GM10248 (cell line): ENCODE measurements around the gene CREM.

Experiments
- CTCF ChIA-PET: fragments of 300-600 bp; sonication (Branson Sonifier 250); formaldehyde crosslinking; extraction: SDS; loops from one replicate; lab custom pipeline; 2021; ENCODE audit warnings: antibody characterized with exemption; lab: Yijun Ruan, JAX
- POLR2A ChIA-PET: fragments of 350-650 bp; sonication (Branson Sonifier 250); formaldehyde crosslinking; extraction: SDS; loops from one replicate; lab custom pipeline; 2020; ENCODE audit warnings: antibody characterized with exemption; lab: Yijun Ruan, JAX
- DNase-seq: peaks from one replicate; pipeline ENCODE4 v3.0.0; 2012; ENCODE audit errors: extremely low spot score
- TF ChIP-seq, protein P1 (sequence below): IDR thresholded peaks from 2 replicates; pipeline ENCODE4 v1.5.1; 2012; ENCODE audit warnings: mild to moderate bottlenecking, low read depth; ENCODE audit errors: extremely low read depth, missing control alignments, control extremely low read depth

CREM gene

DNA sequence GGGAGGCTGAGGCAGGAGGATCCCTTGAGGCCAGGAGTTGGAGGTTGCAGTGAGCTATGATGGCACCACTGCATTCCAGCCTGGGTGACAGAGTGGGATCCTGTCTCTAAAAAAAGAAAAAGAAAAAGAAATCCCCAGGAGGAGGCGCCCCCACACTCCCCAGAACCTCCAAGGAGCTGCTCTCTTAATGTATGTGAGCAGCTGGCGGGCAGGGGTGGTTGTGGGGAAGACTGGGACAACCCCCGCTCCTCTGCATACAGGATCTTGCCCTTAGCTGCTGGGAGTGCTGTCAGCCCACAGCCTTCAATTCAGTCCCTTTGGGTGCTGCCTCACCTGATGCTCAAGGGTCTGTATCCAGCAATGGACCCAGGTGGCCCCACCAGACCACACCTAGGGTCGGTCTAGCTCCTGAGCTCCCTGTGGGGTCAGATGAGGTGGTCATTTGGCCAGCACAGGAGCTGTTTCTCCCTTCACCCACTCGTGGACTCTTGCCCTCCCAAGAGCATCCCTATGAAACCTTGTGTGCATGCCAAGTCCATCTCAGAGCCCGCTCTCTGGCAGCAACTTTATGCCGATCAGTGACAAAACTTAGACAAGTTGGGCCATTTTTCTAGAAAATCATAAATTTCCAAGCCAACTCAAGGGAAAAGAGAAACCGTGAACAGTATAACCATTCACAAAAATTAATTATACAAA, 97.5 kb downstream of the CREM start:
- CTCF ChIA-PET, result interaction anchor here (0.6 to 1.8 kb wide), 9 partner anchors 8 to 229 kb away, joined by 3 to 8 read pairs (median 4); no protein-coding TSS in a partner anchor
- POLR2A ChIA-PET, result no interaction called here
- TF ChIP-seq, protein P1, sequence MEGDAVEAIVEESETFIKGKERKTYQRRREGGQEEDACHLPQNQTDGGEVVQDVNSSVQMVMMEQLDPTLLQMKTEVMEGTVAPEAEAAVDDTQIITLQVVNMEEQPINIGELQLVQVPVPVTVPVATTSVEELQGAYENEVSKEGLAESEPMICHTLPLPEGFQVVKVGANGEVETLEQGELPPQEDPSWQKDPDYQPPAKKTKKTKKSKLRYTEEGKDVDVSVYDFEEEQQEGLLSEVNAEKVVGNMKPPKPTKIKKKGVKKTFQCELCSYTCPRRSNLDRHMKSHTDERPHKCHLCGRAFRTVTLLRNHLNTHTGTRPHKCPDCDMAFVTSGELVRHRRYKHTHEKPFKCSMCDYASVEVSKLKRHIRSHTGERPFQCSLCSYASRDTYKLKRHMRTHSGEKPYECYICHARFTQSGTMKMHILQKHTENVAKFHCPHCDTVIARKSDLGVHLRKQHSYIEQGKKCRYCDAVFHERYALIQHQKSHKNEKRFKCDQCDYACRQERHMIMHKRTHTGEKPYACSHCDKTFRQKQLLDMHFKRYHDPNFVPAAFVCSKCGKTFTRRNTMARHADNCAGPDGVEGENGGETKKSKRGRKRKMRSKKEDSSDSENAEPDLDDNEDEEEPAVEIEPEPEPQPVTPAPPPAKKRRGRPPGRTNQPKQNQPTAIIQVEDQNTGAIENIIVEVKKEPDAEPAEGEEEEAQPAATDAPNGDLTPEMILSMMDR, result no peak
- no peak for DNase-seq

DNA sequence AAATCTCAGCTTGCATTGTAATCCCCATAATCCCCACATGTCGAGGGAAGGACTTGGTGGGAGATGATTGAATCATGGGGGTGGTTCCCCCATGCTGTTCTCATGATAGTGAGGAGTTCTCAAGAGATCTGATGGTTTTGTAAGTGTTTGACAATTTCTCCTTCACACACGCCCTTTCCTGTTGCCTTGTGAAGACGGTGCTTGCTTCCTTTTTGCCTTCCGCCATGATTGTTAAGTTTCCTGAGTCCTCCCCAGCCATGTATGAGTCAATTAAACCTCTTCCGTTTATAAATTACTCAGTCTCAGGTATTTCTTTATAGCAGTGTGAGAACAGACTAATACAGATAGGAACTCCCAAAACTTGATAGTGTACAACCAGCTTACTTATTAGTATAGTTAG, 98.6 kb downstream of the CREM start:
- TF ChIP-seq, protein P1, result no peak
- ChIA-PET POLR2A (no interaction called here), CTCF (interaction anchor here (0.7 to 1.8 kb wide), 7 partner anchors 9 to 230 kb away, joined by 3 to 8 read pairs (median 5); no protein-coding TSS in a partner anchor)
- DNase-seq, result no peak

DNA sequence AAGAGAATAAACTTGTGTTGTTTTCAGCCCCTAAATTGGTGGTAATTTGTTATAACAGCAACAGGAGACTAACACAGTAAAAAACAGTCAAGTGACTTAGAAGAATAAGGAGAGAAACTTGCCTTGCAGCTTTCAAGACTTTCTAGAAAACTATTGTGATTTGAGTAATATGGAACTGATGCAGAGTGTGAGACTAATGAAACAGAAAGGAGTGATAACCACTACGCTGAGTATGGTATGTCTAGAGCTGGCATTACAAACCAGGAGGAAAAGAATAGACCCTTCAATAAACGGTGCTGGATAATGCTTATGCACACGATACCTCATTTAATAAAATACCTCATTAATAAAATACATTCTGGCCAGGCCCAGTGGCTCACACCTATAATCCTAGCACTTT, 99.9 kb downstream of the CREM start:
- ChIA-PET CTCF (interaction anchor here (0.8 to 1.6 kb wide), 3 partner anchors 10 to 38 kb away, joined by 3 to 4 read pairs (median 4); no protein-coding TSS in a partner anchor), POLR2A (no interaction called here)
- no peak for DNase-seq
- TF ChIP-seq, protein P1, result no peak

DNA sequence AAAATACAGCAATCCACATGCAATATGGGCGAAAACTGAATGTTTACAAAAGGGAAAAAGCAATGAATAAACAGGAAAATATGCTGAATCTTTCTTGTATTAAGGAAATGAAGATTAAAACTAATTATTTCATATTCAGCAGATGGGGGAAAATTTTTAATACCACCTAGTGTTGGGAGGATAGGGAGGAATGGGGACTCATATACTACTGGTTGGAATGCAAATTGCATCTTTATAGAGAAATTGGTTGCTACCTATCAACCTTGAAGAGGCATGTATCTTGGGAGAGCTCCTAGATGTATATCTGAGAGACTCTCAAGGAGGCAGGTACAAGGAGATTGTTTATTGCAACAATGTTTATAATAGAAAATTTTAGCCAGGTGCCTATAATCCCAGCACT, 101.4 kb downstream of the CREM start:
- no peak for DNase-seq
- ChIA-PET POLR2A (no interaction called here), CTCF (interaction anchor here (1.3 kb wide), 1 partner anchor 11 kb away, joined by 3 read pairs; no protein-coding TSS in a partner anchor)
- TF ChIP-seq, protein P1, result no peak

DNA sequence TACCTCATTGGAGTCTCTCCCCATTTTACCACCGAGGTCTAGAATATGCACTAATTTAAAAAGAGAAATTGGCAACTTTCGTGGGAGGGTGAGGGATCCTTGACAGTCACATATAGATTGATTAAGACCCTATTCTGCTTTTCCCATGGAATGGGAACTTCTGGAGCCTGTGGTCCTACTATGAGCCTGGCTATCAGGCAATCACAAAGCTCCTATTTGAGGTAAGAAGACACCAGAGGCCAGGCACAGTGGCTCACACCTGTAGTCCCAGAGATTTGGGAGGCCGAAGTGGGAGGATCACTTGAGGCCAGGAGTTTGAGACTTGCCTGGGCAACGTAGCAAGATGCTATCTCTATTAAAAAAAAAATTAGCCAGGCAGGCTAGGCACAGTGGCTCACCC, 105.0 kb downstream of the CREM start:
- ChIA-PET POLR2A (no interaction called here), CTCF (interaction anchor here (1.1 kb wide), 1 partner anchor 12 kb away, joined by 3 read pairs; no protein-coding TSS in a partner anchor)
- DNase-seq, result no peak
- TF ChIP-seq, protein P1, result no peak

DNA sequence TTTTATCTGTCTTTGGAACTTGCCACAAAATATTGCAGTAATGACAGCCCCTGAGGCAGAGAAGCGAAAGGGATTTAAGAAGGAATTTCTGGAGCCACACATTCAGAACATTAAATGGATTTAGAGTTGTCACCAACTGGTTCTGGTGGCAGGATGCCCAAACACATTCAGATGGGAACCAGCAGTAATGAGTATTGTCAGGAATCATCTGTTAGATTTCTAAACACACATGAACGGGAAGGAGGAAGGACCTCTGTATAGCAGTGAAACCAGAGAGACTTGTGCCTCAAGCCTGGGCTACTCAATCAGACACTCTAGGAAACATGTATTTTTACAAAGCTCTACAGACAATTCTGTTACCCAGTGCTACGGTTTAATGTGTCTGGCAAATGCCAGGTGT, 105.9 kb downstream of the CREM start:
- DNase-seq, result no peak
- POLR2A ChIA-PET, result no interaction called here
- TF ChIP-seq, protein P1, result no peak
- CTCF ChIA-PET, result interaction anchor here (1.0 kb wide), 1 partner anchor 15 kb away, joined by 3 read pairs; no protein-coding TSS in a partner anchor
